Loucy (cell line): ENCODE results near the gene CYP2A7.

Experiments
- EZH2phosphoT487 ChIP-seq: fragments of 200-600 bp; IDR thresholded peaks from 2 replicates; pipeline ENCODE4 v1.6.1; 2018; ENCODE audit warnings: antibody characterized with exemption, mild to moderate bottlenecking, moderate library complexity, borderline replicate concordance
- TF ChIP-seq, protein P1 (sequence below): fragments of 200-600 bp; sonication (generic); conservative IDR thresholded peaks from 2 replicates; pipeline ENCODE4 v1.5.1; 2014; ENCODE audit warnings: mild to moderate bottlenecking, antibody characterized with exemption, low read length

DNA sequence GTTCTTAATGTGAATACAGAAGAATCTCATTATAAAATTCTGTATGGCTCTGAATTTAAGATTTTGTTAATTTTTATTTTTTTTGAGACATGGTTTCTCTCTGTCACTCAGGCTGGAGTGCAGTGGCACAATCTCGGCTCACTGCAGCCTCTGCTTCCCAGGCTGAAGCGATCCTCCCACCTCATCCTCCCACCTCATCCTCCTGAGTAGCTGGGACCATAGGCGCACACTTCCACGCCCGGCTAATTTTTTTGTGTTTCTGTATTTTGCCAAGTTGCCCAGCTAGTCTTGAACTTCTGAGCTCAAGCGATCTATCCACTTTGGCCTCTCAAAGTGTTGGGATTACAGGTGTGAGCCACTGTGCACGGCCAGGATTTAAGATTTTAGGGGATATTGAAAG is 14.3 kb downstream of the CYP2A7 start:
- TF ChIP-seq, protein P1, sequence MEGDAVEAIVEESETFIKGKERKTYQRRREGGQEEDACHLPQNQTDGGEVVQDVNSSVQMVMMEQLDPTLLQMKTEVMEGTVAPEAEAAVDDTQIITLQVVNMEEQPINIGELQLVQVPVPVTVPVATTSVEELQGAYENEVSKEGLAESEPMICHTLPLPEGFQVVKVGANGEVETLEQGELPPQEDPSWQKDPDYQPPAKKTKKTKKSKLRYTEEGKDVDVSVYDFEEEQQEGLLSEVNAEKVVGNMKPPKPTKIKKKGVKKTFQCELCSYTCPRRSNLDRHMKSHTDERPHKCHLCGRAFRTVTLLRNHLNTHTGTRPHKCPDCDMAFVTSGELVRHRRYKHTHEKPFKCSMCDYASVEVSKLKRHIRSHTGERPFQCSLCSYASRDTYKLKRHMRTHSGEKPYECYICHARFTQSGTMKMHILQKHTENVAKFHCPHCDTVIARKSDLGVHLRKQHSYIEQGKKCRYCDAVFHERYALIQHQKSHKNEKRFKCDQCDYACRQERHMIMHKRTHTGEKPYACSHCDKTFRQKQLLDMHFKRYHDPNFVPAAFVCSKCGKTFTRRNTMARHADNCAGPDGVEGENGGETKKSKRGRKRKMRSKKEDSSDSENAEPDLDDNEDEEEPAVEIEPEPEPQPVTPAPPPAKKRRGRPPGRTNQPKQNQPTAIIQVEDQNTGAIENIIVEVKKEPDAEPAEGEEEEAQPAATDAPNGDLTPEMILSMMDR: no peak
- no peak for TF ChIP-seq EZH2phosphoT487
